ENCODE measurements around the gene PPM1H.

Gene PPM1H

GRCh38 chr12:62878211-62878610 is 56.7 kb downstream of the PPM1H start:
- no peak for DNase-seq (ENCODE audit: low spot score)
- no peak for TF ChIP-seq CTCF (IDR thresholded peaks at IDR 0.05; ENCODE audit: extremely low read depth, missing control alignments)

- no peak for DNase-seq (ENCODE audit: low spot score)
- TF ChIP-seq CTCF (IDR thresholded peaks at IDR 0.05; ENCODE audit: extremely low read depth, missing control alignments), result no peak
These were observed 57.9 kb downstream of the PPM1H start for GRCh38 chr12:62876938-62877548.

GRCh38 chr12:62873826-62874448 is 61.0 kb downstream of the PPM1H start:
- TF ChIP-seq CTCF (IDR thresholded peaks at IDR 0.05; ENCODE audit: extremely low read depth, missing control alignments), result no peak
- DNase-seq (ENCODE audit: low spot score), result no peak

GRCh38 chr12:62873116-62873825 is 61.7 kb downstream of the PPM1H start:
- TF ChIP-seq CTCF (IDR thresholded peaks at IDR 0.05; ENCODE audit: extremely low read depth, missing control alignments), result no peak
- DNase-seq (ENCODE audit: low spot score), result no peak

GRCh38 chr12:62868820-62869219 is 66.1 kb downstream of the PPM1H start:
- TF ChIP-seq CTCF (IDR thresholded peaks at IDR 0.05; ENCODE audit: extremely low read depth, missing control alignments), result no peak
- no peak for DNase-seq (ENCODE audit: low spot score)

- no peak for DNase-seq (ENCODE audit: low spot score)
- TF ChIP-seq CTCF (IDR thresholded peaks at IDR 0.05; ENCODE audit: extremely low read depth, missing control alignments), result no peak
These were observed 68.4 kb downstream of the PPM1H start for GRCh38 chr12:62866451-62867082.

- no peak for TF ChIP-seq CTCF (IDR thresholded peaks at IDR 0.05; ENCODE audit: extremely low read depth, missing control alignments)
- DNase-seq (ENCODE audit: low spot score), result no peak
These were observed 69.0 kb downstream of the PPM1H start for GRCh38 chr12:62865937-62866336.

Measured in GM20000 (cell line).